Kidney epithelial cell (primary cell): ENCODE measurements around the gene PALLD. TPM values are rescaled to one million over a fixed set of nuclear protein-coding genes. Genes with fewer than 3 reads are reported as not detected.

ENCODE experiments used
- DNase-seq: peaks from one replicate; pipeline ENCODE4 v3.0.0-alpha.2; 2010; ENCODE audit warnings: low read depth
- H3K27me3 ChIP-seq: 2 replicates; pipeline ENCODE4 v1.6.0; 2011; ENCODE audit warnings: low read length; ENCODE audit not compliant: control insufficient read depth, insufficient read depth
- H3K36me3 ChIP-seq: 2 replicates; pipeline ENCODE4 v1.5.1; 2011; ENCODE audit warnings: low read length; ENCODE audit not compliant: control insufficient read depth, insufficient read depth
- H3K4me3 ChIP-seq: 2 replicates; pipeline ENCODE4 v1.5.1; 2011; ENCODE audit warnings: low read depth, mild to moderate bottlenecking, control low read depth, low read length
- total RNA-seq: library from RNA; depleted of rRNA; stranded (reverse); fragments of >200 nt; gene quantifications from 2 replicates; pipeline ENCODE4 v1.2.3, GENCODE V29; 2015
- TF ChIP-seq, protein P1 (sequence below): IDR thresholded peaks from 2 replicates; pipeline ENCODE4 v1.5.1; 2011; ENCODE audit warnings: mild to moderate bottlenecking, moderate library complexity, low read length, control low read depth, inconsistent platforms; ENCODE audit not compliant: insufficient read depth, poor library complexity, severe bottlenecking

Gene PALLD
- total RNA-seq, 1 donor from 2014 or later, result 77.4 TPM

GRCh38 chr4:168541266-168541953 lies 44.6 kb downstream of the PALLD start:
- no peak overlapping the region for H3K4me3 ChIP-seq
- H3K27me3 ChIP-seq, result no peaks in the 10 kb centered on the region
- TF ChIP-seq, protein P1, sequence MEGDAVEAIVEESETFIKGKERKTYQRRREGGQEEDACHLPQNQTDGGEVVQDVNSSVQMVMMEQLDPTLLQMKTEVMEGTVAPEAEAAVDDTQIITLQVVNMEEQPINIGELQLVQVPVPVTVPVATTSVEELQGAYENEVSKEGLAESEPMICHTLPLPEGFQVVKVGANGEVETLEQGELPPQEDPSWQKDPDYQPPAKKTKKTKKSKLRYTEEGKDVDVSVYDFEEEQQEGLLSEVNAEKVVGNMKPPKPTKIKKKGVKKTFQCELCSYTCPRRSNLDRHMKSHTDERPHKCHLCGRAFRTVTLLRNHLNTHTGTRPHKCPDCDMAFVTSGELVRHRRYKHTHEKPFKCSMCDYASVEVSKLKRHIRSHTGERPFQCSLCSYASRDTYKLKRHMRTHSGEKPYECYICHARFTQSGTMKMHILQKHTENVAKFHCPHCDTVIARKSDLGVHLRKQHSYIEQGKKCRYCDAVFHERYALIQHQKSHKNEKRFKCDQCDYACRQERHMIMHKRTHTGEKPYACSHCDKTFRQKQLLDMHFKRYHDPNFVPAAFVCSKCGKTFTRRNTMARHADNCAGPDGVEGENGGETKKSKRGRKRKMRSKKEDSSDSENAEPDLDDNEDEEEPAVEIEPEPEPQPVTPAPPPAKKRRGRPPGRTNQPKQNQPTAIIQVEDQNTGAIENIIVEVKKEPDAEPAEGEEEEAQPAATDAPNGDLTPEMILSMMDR, result no peak
- DNase-seq, result no peak
- H3K36me3 ChIP-seq, result no peaks in the 10 kb centered on the region

- Histone ChIP-seq H3K27me3 (no peaks in the 10 kb centered on the region), H3K36me3 (no peaks in the 10 kb centered on the region), H3K4me3 (no peak overlapping the region)
- no peak for DNase-seq
- TF ChIP-seq, protein P1, result no peak
Measured at GRCh38 chr4:168549143-168549542, 52.3 kb downstream of the PALLD start.

DNA sequence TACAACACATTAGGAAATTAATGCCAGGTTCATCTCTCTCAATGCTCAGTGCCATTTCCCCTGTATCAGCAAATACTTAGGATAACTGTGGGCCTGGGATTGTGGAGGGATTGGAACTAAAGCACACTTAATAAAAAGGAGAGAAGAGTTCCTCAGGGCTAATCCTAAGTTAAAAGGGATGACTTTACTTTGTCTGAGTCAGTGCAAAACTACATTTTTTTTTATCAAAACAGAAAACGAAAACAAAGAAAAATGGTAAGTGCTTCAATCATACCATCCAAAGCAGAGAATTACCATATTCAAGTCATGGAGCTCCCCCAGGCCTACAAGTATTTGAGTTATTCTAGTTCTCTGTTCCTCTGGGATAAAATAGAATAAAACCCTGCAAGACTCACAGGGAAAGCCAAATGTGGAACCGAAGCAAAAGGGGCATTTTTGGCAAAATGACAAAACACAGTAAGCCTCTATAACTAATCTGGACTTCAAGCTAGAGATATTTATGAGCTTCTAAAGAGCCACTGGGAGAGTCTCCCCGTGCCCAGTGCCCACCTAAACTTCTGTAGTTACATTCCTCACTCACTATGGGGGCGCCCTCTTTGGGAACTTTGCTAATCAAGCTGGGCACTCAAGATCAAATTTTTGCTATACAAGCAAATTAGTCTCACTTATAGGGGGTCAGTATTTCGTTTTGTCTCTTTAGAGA lies 53.4 kb downstream of the PALLD start:
- TF ChIP-seq, protein P1, result no peak
- H3K4me3 ChIP-seq, result no peak overlapping the region
- DNase-seq, result no peak

DNA sequence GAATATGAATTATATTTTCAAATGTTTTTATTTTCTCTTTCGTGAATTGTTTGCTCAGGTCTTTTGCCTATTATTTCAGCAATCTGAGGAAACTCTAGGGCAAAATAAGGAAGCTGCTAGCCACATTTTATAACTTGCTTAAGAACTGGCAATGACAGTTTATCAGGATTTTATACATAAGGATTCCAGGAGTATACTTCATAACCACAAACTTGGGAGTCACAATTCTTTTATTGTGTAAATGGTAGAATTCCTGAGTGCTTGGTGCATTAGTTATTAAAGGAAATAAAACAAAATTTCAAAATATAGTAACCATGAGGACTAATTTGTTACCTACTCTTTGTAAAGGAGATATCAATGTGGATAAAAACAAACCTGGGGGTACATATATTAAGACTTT lies 54.4 kb downstream of the PALLD start:
- H3K4me3 ChIP-seq, result no peak overlapping the region
- no peak for DNase-seq

More for the DNA sequence above, 53.4 kb downstream of the PALLD start:
- Histone ChIP-seq H3K36me3 (no peaks in the 10 kb centered on the region), H3K27me3 (no peaks in the 10 kb centered on the region)

DNA sequence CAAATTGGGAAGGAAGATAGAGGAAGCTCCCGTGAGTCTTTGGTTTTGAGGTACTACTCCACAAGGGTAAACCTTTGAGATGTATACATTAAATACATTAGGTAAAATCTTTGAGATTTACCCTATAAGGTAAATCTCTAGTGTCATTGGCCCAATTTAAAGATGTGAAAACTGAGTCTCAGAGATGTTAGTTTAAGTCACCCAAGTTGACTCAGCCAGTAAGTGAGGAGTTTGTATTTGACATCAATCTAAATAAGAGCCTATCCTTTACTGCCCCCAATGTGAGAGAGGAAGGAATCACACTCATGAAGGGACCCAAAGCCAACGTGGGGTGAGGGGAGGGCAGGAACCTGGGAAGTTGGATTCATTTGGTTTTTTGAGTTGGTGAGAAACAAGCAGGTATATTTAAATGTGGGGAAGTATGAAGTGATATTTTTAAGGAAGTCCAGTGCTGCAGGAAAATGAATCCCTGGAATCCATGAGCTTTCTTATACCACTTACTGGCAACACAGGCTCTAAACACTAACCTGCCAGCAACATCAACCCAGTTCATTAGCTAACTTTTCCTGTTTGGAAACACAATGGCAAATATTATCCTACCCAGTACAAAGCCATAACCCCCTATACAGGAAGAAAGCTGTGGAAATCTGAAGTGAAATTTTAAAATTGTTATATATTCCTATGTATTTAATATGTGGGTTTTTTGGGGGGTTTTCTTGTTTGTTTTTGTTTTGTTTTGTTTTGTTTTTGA lies 55.3 kb downstream of the PALLD start:
- TF ChIP-seq, protein P1, result no peak
- no peak overlapping the region for H3K4me3 ChIP-seq
- H3K36me3 ChIP-seq, result no peaks in the 10 kb centered on the region
- no peaks in the 10 kb centered on the region for H3K27me3 ChIP-seq
- DNase-seq, result no peak

More for the DNA sequence above, 54.4 kb downstream of the PALLD start:
- Histone ChIP-seq H3K27me3 (no peaks in the 10 kb centered on the region), H3K36me3 (no peaks in the 10 kb centered on the region)
- TF ChIP-seq, protein P1, result no peak
